ENCODE measurements around the gene RPTOR.

RPTOR gene

DNA sequence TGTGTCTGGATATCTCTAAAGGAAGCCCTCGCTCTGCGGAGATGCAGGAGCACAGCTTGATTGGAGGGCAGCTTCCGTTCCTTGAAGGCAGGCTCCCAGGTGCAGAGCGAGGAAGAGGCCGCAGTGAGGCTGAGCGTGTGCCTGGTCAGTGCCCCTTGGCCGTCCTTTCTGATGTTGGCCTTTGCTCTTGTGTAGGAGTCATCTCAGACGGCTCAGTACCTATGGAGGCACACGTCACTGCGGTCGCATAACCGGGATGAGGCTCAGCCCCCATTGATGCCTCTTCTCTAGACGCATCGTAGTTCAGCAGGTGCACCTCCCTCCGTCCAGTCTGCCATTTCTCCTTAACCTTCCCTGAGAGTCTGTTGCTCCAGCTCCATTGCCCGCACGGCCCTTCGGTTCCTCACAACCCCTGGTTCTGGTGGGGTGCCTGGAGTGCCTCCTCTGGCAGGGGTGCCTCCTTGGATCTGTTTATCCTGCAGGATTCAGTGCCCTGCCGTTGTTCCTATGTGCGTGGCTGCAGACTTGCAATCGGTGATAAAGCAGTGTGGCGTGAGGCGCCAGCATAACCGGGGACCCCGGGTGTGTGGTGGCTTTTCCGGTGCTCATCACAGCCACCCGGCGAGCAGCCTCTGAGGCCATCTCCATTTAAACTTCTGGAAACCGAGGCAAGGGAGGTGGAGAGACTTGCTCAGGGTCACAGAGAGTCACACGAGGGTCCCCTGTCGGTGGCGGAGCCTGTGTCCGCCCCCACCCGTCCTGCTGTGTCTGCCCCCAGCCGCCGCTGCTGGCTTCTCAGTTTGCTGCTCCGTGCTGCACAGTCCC, 258.2 kb downstream of the RPTOR start:
- Histone ChIP-seq H3K36me3 (ENCODE audit: control insufficient read depth in 2 of 2, insufficient read depth in 1 of 2, low read length in 2 of 2) (peaks cover 0 to 6% of the 10 kb centered on the region in 2 experiments; a peak in 2 of 3 replicates), H3K4me3 (ENCODE audit: low read depth, low read length) (no peak overlapping the region), H3K4me1 (ENCODE audit: control insufficient read depth, insufficient read depth, low read length) (no peaks in the 10 kb centered on the region), H3K9me3 (ENCODE audit: control insufficient read depth, insufficient read depth, low read depth, low read length) (no peaks in the 10 kb centered on the region), H3K27ac (ENCODE audit: extremely low read depth, low read depth, low read length) (no peak overlapping the region)
- no peak for TF ChIP-seq MEIS1 (CRISPR knock-in tag; IDR thresholded peaks at IDR 0.05; ENCODE audit: borderline replicate concordance)
- TF ChIP-seq, protein P1, sequence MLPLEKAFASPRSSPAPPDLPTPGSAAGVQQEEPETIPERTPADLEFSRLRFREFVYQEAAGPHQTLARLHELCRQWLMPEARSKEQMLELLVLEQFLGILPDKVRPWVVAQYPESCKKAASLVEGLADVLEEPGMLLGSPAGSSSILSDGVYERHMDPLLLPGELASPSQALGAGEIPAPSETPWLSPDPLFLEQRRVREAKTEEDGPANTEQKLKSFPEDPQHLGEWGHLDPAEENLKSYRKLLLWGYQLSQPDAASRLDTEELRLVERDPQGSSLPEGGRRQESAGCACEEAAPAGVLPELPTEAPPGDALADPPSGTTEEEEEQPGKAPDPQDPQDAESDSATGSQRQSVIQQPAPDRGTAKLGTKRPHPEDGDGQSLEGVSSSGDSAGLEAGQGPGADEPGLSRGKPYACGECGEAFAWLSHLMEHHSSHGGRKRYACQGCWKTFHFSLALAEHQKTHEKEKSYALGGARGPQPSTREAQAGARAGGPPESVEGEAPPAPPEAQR (tag by site-specific recombination; IDR thresholded peaks at IDR 0.05): no peak
- TF ChIP-seq, protein P2, sequence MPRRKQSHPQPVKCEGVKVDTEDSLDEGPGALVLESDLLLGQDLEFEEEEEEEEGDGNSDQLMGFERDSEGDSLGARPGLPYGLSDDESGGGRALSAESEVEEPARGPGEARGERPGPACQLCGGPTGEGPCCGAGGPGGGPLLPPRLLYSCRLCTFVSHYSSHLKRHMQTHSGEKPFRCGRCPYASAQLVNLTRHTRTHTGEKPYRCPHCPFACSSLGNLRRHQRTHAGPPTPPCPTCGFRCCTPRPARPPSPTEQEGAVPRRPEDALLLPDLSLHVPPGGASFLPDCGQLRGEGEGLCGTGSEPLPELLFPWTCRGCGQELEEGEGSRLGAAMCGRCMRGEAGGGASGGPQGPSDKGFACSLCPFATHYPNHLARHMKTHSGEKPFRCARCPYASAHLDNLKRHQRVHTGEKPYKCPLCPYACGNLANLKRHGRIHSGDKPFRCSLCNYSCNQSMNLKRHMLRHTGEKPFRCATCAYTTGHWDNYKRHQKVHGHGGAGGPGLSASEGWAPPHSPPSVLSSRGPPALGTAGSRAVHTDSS (tag by site-specific recombination; IDR thresholded peaks at IDR 0.05): no peak
- TF ChIP-seq SETDB1 (IDR thresholded peaks at IDR 0.05; ENCODE audit: insufficient read length, low read length): no peak
- TF ChIP-seq ZNF391 (tag by site-specific recombination; IDR thresholded peaks at IDR 0.05; ENCODE audit: borderline replicate concordance, low read depth): no peak
- no peak for TF ChIP-seq REST (tag by site-specific recombination; IDR thresholded peaks at IDR 0.05)
- no peak for TF ChIP-seq BCL11B (tag by site-specific recombination; IDR thresholded peaks at IDR 0.05; ENCODE audit: low read depth)
- no peak for TF ChIP-seq ZNF629 (tag by site-specific recombination; IDR thresholded peaks at IDR 0.05)
- TF ChIP-seq OSR2 (tag by site-specific recombination; IDR thresholded peaks at IDR 0.05): no peak
- TF ChIP-seq, protein P3, sequence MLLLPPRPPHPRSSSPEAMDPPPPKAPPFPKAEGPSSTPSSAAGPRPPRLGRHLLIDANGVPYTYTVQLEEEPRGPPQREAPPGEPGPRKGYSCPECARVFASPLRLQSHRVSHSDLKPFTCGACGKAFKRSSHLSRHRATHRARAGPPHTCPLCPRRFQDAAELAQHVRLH (tag by site-specific recombination; IDR thresholded peaks at IDR 0.05): no peak
- TF ChIP-seq ZNF292 (tag by site-specific recombination; IDR thresholded peaks at IDR 0.05; ENCODE audit: borderline replicate concordance, low read depth): no peak
- TF ChIP-seq ZNF23 (tag by site-specific recombination; IDR thresholded peaks at IDR 0.05; ENCODE audit: borderline replicate concordance): no peak
- TF ChIP-seq ZNF623 (tag by site-specific recombination; IDR thresholded peaks at IDR 0.05): no peak
- TF ChIP-seq ZIC2 (tag by site-specific recombination; IDR thresholded peaks at IDR 0.05): no peak
- no peak for TF ChIP-seq ZSCAN30 (tag by site-specific recombination; IDR thresholded peaks at IDR 0.05)
- no peak for TF ChIP-seq KLF7 (tag by site-specific recombination; IDR thresholded peaks at IDR 0.05; ENCODE audit: borderline replicate concordance)
- no peak for TF ChIP-seq ZBTB1 (tag by site-specific recombination; IDR thresholded peaks at IDR 0.05)
- no peak for TF ChIP-seq ZNF76 (tag by site-specific recombination; IDR thresholded peaks at IDR 0.05; ENCODE audit: borderline replicate concordance, low read depth)
- no peak for TF ChIP-seq HOXD13 (CRISPR knock-in tag; IDR thresholded peaks at IDR 0.05; ENCODE audit: borderline replicate concordance)
- no peak for TF ChIP-seq ZNF747 (tag by site-specific recombination; IDR thresholded peaks at IDR 0.05)
- ChIA-PET CTCF (interaction anchor here (0.6 kb wide), 1 partner anchor 12 kb away, joined by 3 read pairs; no protein-coding TSS in a partner anchor), POLR2A (no interaction called here)
